HG02973 (cell line): Measurements from ENCODE around the gene LYRM9.
"Not testable (repeated sequence)": the region's sequence is repeated elsewhere in the genome, so short reads cannot be mapped to it uniquely, and the experiment has no call there.

Experiments
- ATAC-seq: cut with Tn5 transposase; IDR thresholded peaks from one replicate; pipeline ENCODE4 v1.9.1; 2021; ENCODE audit warnings: moderate library complexity; ENCODE audit not compliant: unreplicated experiment

Gene LYRM9

DNA sequence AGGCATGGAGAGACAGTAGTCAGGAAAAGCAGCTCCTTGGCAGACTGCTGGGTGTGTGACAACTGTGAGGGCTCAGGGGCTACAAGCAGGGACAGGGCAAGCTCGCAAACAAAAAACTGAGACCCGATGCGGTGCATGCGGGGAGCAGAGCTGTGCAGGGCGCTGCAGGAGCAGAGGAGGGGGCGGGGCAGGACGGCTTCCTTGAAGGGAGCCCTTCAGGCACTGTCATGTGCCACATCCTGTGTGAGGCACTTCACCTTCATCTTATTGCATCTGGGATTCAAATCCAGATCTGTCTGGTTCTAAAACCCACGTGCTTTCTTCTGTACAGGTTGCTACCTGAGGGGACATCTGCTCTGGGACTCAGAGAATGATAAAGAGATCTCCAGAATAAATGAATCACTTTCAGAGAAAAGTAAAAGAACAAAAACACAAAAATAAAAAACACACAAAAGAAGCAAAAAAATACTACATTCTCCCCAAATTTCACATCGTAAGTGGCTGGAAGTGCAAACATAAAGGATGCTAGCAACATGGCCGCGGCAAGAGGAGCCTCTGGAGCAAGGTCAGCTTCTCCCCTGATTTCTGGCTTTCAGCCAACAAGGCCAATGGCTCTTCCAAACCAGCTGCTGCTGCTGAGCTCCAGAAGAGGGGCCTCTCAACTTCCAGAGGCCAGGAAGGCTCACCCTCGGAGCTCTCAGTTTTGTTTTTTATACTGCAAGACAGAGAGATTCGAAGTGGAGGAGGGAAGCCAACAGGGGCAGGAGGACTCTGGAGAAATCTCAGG, 14.2 kb downstream of the LYRM9 start:
- no peak for ATAC-seq

- no peak for ATAC-seq
Observed at GRCh38 chr17:27873746-27874145, 19.4 kb downstream of the LYRM9 start.

GRCh38 chr17:27873211-27873610, 20.0 kb downstream of the LYRM9 start:
- no peak for ATAC-seq

GRCh38 chr17:27872776-27873175, 20.4 kb downstream of the LYRM9 start:
- no peak for ATAC-seq

- no peak for ATAC-seq
Observed at GRCh38 chr17:27871407-27871806, 21.8 kb downstream of the LYRM9 start.

- ATAC-seq, result no peak
Observed at GRCh38 chr17:27870345-27870744, 22.8 kb downstream of the LYRM9 start.

DNA sequence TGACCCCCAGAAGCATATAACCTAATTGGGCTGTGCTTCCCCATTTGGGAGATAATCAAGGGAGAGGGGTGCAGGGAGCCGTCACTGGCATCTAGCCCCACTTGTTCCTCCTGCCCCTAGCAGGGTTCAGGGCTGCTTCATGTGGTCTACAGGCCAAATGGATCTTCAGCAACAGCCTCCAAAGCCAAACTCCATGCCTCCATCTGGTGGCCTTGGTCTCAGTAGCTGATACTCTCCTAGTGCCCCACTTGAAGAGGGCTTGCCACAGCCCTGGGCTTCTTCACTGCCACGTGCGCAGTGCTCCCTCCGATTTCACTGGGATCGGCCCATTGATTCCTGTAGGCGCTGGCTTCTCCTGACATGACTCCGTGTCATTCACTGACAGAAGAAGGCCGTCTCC, 24.6 kb downstream of the LYRM9 start:
- ATAC-seq, result no peak

GRCh38 chr17:27862840-27863239, 30.3 kb downstream of the LYRM9 start:
- ATAC-seq, result no peak

GRCh38 chr17:27862004-27862403, 31.2 kb downstream of the LYRM9 start:
- ATAC-seq, result no peak

DNA sequence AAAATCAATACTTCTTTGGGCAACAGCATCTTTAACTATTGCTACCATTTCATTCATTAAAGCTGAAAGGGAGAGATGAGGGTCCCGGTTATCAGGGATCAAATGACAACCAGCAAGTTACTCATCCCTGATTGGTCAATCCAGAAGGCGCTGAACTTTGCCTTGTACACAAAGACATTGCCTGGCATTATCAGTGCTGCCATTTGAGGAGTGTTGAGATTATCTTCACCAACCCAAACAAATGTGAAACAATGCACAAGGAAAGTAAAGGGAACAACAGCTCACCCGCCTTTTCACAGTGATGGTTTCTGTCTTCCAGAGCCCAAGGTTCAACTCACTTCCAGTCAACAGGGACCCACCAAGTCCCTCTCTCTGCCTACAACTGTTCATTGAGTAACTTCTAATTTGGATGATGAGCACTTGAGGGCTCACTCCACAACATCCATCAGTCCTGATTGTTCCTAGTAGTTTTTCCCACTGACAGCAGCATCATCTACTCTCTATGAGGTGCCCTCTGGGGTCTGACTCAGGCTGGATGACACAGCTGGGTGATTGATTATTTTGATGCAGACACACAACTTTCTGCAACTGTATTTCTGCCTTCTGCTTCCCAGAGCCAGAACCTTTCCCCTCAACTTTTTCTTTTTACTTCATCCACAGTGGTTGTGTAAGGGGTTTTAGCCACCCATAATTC, 32.0 kb downstream of the LYRM9 start:
- no peak for ATAC-seq

DNA sequence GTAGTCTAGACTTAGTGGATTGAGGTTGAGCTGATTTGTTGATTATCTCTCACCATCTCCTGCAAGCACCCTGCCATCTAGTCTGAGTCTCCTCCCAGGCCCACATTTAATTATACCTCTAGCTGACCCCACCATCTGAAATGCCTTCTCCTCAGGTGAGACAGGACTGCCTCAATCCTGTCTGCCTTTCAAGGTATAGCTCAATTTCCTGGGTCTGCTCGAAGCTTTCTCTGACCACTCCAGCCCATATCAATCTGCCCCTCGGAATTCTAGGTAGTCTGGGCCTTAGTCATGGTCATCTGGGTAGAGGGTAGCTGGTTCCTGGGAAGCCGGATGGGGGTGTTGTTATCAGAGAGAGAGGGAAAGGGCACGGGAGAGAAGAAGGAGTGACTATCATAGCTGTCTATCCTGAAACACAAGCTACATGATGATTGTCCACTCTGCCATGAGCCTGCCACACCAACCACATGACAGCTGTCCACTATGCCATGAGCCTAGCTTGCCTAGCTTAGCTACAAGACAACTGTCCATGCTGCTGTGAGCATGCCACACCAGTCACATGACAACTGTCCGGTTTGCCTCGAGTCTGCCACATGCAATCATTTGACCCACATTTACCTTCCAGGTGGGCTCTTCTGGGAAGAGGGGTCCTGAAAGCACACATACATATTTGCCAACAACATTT, 34.4 kb downstream of the LYRM9 start:
- no peak for ATAC-seq

- no peak for ATAC-seq
Observed at GRCh38 chr17:27856676-27857432, 36.3 kb downstream of the LYRM9 start.

- no peak for ATAC-seq
Observed at GRCh38 chr17:27855454-27855853, 37.7 kb downstream of the LYRM9 start.

DNA sequence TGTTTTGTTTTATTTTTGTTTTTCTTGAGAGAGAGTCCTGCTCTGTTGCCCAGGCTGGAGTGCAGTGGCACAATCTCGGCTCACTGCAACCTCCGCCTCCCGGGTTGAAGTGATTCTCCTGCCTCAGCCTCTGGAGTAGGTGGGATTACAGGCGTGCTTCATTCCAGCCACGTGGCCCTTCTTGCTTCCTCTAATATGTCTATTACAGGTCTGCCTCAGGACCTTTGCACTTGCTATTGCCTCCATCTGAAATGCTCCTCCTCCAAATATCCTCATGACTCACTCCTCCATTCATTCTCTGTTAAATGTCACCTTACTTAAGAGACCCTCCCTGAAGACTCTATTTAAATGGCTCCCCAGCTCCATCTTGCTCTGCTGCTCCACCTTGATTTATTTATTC, 39.0 kb downstream of the LYRM9 start:
- no peak for ATAC-seq

GRCh38 chr17:27853091-27853490, 40.1 kb downstream of the LYRM9 start:
- no peak for ATAC-seq

DNA sequence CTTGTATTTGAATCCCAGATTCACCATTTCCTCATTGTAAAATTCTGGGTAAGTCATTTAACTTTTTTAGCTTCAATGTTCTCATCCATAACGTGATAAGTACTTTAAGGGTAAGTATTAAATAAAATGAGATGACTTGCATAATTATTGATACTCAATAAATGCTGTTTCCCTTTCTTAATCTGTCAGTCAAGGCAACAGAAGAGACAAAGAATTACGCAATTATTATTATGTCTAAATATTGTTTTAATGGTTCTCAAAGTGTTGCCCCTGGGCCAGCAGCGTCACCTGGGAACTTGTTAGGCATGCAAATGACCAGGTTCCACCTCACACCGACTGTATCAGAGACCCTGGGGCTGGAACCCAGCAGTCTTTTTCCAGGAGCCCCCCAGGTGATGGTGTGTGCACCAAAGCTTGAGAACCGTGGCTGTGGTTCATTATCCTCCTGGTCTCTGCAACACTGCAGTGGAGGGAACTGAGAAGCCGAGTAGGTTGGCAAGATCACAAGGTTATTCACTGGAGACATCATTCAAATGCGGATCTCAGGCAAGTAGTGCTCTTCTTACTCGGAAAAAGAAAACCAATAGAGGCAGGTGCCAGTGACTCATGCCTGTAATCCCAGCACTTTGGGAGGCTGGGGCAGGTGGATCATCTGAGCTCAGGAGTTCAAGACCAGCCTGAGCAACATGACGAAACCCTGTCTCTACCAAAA, 43.5 kb downstream of the LYRM9 start:
- no peak for ATAC-seq

DNA sequence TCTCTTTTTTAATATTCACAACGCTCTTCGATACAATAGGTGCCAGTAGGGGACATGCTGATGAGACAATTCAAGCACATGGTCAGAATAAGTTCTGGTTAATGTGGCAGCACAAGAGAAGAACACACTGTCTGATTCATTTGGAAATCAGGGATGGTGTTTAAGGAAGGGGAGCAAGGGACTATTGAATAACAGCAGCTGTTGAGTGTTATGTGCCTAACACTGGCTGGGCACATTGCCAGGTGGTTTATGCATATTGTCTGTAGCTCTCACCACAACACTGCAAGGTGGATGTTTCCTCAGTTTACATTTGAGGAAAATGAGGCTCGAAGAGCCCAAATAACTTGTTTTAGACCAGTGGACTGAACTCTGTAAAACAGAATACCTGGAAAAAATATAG, 44.2 kb downstream of the LYRM9 start:
- ATAC-seq, result no peak

GRCh38 chr17:27846808-27847307, 46.3 kb downstream of the LYRM9 start:
- ATAC-seq, result not testable (repeated sequence)

DNA sequence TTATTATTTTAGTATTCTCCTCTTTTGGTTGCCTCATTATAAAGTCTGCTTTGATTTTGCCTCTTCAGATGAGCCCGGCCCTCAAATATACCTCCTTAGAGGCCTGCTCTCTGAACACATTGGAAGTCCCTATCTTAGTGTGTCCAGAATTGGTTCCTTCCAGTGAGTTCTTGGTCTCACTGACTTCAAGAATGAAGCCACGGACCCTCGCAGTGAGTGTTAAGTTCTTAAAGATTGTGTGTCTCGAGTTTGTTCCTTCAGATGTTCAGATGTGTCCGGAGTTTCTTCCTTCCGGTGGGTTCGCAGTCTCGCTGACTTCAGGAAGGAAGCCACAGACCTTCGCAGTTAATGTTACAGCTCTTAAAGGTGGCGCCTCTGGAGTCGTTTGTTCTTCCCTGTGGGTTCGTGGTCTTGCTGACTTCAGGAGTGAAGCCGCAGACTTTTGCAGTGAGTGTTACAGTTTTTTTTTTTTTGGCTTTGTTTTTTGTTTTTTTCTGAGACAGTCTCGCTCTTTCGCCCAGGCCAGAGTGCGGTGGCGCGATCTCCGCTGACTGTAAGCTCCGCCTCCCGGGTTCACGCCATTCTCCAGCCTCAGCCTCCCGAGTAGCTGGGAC, 47.0 kb downstream of the LYRM9 start:
- ATAC-seq, result no peak
